Choroid plexus epithelial cell (primary cell): Measurements from ENCODE around the gene HORMAD1.
A peak's percentile ranks its signal among the peaks of the same experiment; 100 is the strongest.
"Not testable (repeated sequence)": the region's sequence is repeated elsewhere in the genome, so short reads cannot be mapped to it uniquely, and the experiment has no call there.

Experiments used
- DNase-seq: peaks from one replicate; pipeline ENCODE4 v3.0.0-alpha.2; 2010; ENCODE audit warnings: low read depth
- H3K4me3 ChIP-seq: 2 replicates; pipeline ENCODE4 v1.5.1; 2011; ENCODE audit warnings: low read depth, mild to moderate bottlenecking, control low read depth, low read length, moderate library complexity
- TF ChIP-seq, protein P1 (sequence below): conservative IDR thresholded peaks from 2 replicates; pipeline ENCODE4 v1.5.1; 2011; ENCODE audit warnings: low read depth, mild to moderate bottlenecking, control low read depth, inconsistent platforms, low read length, moderate library complexity

The HORMAD1 gene, protein sequence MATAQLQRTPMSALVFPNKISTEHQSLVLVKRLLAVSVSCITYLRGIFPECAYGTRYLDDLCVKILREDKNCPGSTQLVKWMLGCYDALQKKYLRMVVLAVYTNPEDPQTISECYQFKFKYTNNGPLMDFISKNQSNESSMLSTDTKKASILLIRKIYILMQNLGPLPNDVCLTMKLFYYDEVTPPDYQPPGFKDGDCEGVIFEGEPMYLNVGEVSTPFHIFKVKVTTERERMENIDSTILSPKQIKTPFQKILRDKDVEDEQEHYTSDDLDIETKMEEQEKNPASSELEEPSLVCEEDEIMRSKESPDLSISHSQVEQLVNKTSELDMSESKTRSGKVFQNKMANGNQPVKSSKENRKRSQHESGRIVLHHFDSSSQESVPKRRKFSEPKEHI

GRCh38 chr1:150720703-150721102, at the start of gene HORMAD1:
TSS of gene HORMAD1 (minus strand) at chr1:150720895. CDS start at chr1:150719505, 1,390 bp downstream.
- no peak within 1 kb of the TSS for H3K4me3 ChIP-seq
- TF ChIP-seq, protein P1, sequence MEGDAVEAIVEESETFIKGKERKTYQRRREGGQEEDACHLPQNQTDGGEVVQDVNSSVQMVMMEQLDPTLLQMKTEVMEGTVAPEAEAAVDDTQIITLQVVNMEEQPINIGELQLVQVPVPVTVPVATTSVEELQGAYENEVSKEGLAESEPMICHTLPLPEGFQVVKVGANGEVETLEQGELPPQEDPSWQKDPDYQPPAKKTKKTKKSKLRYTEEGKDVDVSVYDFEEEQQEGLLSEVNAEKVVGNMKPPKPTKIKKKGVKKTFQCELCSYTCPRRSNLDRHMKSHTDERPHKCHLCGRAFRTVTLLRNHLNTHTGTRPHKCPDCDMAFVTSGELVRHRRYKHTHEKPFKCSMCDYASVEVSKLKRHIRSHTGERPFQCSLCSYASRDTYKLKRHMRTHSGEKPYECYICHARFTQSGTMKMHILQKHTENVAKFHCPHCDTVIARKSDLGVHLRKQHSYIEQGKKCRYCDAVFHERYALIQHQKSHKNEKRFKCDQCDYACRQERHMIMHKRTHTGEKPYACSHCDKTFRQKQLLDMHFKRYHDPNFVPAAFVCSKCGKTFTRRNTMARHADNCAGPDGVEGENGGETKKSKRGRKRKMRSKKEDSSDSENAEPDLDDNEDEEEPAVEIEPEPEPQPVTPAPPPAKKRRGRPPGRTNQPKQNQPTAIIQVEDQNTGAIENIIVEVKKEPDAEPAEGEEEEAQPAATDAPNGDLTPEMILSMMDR = no peak
- no peak for DNase-seq

- DNase-seq, H3K4me3 ChIP-seq: not testable (repeated sequence)
Observed at GRCh38 chr1:150767704-150768103, 47.0 kb upstream of the HORMAD1 start.

- H3K4me3 ChIP-seq, DNase-seq: not testable (repeated sequence)
Observed at GRCh38 chr1:150765977-150766301, 45.2 kb upstream of the HORMAD1 start.

DNA sequence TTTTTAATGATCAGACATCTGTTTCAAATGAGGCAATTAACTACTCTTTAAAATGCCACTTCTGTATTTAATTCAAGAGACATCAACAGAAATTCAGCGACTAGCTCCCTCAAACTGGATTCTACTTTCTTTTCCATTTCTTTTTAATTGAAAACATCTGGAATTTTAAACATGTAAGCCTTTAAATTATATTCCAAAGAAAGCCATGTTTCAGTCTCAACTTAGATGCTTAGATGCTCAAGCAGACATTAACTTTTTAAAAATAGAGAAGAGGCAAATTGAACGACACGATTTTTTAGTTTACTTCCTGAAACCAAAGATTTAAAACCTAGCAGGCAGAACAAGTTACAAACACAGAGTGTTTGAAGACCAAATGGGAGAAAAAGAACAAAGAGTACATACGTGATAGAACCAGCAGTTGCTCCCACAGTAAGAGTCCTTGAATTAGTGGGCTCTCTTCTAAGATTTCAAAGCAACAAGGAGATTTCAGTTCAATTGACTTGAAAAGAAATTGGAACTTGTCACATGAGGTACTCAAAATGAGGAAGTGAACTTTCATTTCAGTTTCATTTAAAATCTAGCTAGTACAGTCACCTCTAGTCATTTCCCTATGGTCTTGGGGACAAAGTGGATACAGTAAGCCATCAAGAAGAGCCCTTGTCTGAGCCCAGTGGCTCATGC, 44.7 kb upstream of the HORMAD1 start, which contains the start of gene CTSS:
Gene CTSS, minus strand, starts transcription at position 483 of the 681 bp plus-strand sequence. CDS start 1,015 bp downstream, outside the sequence.
- TF ChIP-seq, protein P1 = no peak
- peak; percentile 23 for DNase-seq
- peak within 1 kb of the TSS; percentile 18 for H3K4me3 ChIP-seq

DNA sequence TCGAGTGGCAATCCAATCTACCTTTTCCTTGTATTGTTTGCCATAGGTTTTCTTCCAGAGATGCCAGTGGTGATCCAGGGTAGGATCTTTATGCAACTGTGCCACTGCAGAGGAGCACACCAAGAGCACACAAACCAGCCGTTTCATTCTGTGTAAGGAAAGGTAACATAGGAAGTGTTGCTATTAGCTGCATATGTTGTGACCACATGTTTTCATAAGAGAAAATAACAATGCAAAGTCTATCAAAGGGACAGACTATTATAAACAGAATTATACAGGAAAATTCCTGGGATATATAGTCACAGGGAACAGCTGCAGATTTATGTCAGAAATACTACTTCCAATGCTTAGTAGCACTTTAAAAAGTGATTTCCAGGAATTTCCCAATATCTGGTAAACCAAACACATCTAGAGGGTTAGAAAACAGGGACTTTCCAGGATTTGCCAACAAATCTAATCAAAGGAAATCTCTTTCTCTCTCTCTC, 44.0 kb upstream of the HORMAD1 start:
- peak; percentile 72 for DNase-seq
- H3K4me3 ChIP-seq = no peak overlapping the region
- TF ChIP-seq, protein P1 = no peak

DNA sequence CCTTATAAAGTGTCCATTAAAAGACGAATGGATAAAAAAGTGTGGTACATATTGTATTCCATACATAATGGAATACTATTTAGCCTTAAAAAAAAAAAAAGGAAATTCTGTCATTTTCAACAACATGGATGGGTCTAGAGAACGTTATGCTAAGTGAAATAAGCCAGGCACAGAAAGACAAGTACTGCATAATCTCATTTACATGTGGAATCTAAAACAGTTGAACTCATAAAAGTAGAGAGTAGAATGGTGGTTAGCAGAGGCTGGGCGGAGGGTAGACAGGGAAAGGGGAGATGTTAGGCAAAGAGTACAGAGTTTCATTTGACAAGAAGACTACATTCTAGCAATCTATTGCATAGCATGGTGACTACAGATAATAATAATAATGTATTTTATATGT, 42.3 kb upstream of the HORMAD1 start:
- TF ChIP-seq, protein P1 = no peak
- no peak overlapping the region for H3K4me3 ChIP-seq
- no peak for DNase-seq

DNA sequence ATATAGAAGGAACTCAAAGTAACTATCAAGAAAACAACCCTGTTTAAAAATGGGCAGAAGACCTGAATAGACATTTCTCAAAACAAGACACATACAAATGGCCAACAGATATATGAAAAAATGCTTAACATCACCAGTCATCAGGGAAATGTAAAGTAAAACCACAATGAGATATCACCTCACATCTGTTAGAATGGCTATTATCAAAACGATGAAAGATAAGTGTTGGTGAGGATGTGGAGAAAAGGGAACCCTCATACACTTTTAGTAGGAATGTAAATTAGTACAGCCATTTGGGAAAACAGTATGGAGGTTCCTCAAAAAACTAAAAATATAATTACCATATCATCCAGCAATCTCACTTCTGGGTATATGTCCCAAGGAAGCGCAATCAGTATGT, 41.9 kb upstream of the HORMAD1 start:
- no peak overlapping the region for H3K4me3 ChIP-seq
- TF ChIP-seq, protein P1 = no peak
- DNase-seq = no peak

GRCh38 chr1:150761801-150762200, 41.1 kb upstream of the HORMAD1 start:
- DNase-seq = no peak
- TF ChIP-seq, protein P1 = no peak
- no peak overlapping the region for H3K4me3 ChIP-seq
